GM12878 (cell line): ENCODE data around the gene LRRC10B. TPM values are rescaled to one million over a fixed set of nuclear protein-coding genes. Genes with fewer than 3 reads are reported as not detected.

Experiments
- ATAC-seq: fragments of 200-7000 bp; cut with Tn5 transposase; 3 replicates; pipeline ENCODE4 v1.9.1; 2020; ENCODE audit warnings: mild to moderate bottlenecking, moderate library complexity
- BruUV-seq: library from RNA; stranded (reverse); fragments of 400-500 nt; replicated peaks from 2 replicates; lab custom pipeline; 2021; lab: Mats Ljungman, UMichigan
- CTCF ChIA-PET: fragments of 300-600 bp; sonication (Branson Sonifier 250); formaldehyde crosslinking; extraction: SDS; loops from one replicate; lab custom pipeline; 2021; ENCODE audit warnings: inconsistent platforms; lab: Yijun Ruan, JAX
- POLR2A ChIA-PET: fragments of 350-600 bp; formaldehyde crosslinking; extraction: SDS; loops from one replicate; lab custom pipeline; 2021; ENCODE audit warnings: inconsistent platforms; lab: Charles Lee
- RAD21 ChIA-PET: fragments of 300-600 bp; sonication (Branson Sonifier 250); formaldehyde crosslinking; loops from one replicate; lab custom pipeline; 2023; ENCODE audit warnings: antibody characterized with exemption; ENCODE audit not compliant: unreplicated experiment; lab: Charles Lee
- SMC1A ChIA-PET: fragments of 300-600 bp; sonication (Branson Sonifier 250); formaldehyde crosslinking; loops from one replicate; lab custom pipeline; 2023; ENCODE audit not compliant: unreplicated experiment, uncharacterized antibody; lab: Charles Lee
- DNase-seq: peaks from one replicate; pipeline ENCODE4 v3.0.0-alpha.2; 2011; ENCODE audit warnings: low read depth, low spot score
- FAIRE-seq: peaks from 3 replicates; lab custom pipeline; 2011; peaks lifted over from hg19 to GRCh38; lab: Jason Lieb, UNC
- H2AFZ ChIP-seq: 2 replicates; pipeline ENCODE4 v1.6.0; 2011; ENCODE audit warnings: low read depth, low read length, control low read depth; ENCODE audit not compliant: control insufficient read depth
- H3K27ac ChIP-seq: 2 replicates; pipeline ENCODE4 v1.5.1; 2011; ENCODE audit warnings: control low read depth; ENCODE audit not compliant: control insufficient read depth, insufficient read depth
- H3K27me3 ChIP-seq, 2 experiments: replicated peaks in 1 of 2; 2 replicates each; pipeline versions ENCODE4 v1.6.0 to v1.6.1; 2011; ENCODE audit warnings: low read length in 1 of 2; ENCODE audit not compliant: control insufficient read depth in 2 of 2, insufficient read depth in 2 of 2
- H3K36me3 ChIP-seq, 2 experiments: 2 replicates each; pipeline ENCODE4 v1.5.1; 2011; ENCODE audit warnings: low read length in 1 of 2; ENCODE audit not compliant: control insufficient read depth in 2 of 2, insufficient read depth in 2 of 2
- H3K4me1 ChIP-seq: 2 replicates; pipeline ENCODE4 v1.6.1; 2011; ENCODE audit warnings: mild to moderate bottlenecking, low read length, moderate library complexity, mixed read lengths; ENCODE audit not compliant: control insufficient read depth, insufficient read depth
- H3K4me2 ChIP-seq: 2 replicates; pipeline ENCODE4 v1.6.0; 2011; ENCODE audit warnings: control low read depth; ENCODE audit not compliant: control insufficient read depth, insufficient read depth
- H3K4me3 ChIP-seq: fragments of 200-600 bp; sonication (generic); 2 replicates; pipeline ENCODE4 v1.5.1; 2016
- H3K79me2 ChIP-seq: 2 replicates; pipeline ENCODE4 v1.6.0; 2011; ENCODE audit warnings: low read length; ENCODE audit not compliant: control insufficient read depth, insufficient read depth
- H3K9ac ChIP-seq: 2 replicates; pipeline ENCODE4 v1.8.0; 2011; ENCODE audit warnings: low read length, control low read depth, mixed read lengths; ENCODE audit not compliant: control insufficient read depth, insufficient read depth
- H3K9me3 ChIP-seq: replicated peaks from 3 replicates; pipeline ENCODE4 v1.5.1; 2011; ENCODE audit warnings: mild to moderate bottlenecking, low read length; ENCODE audit not compliant: control insufficient read depth, insufficient read depth
- H4K20me1 ChIP-seq: 2 replicates; pipeline ENCODE4 v1.6.0; 2011; ENCODE audit not compliant: control insufficient read depth, insufficient read depth
- CBX3 ChIP-seq: fragments of 200-600 bp; sonication (generic); IDR thresholded peaks from 2 replicates; pipeline ENCODE4 v1.6.1; 2016; ENCODE audit warnings: low read depth, borderline replicate concordance
- HDAC2 ChIP-seq: fragments of 200-600 bp; sonication (generic); IDR thresholded peaks from 2 replicates; pipeline ENCODE4 v1.6.1; 2017
- IKZF1 ChIP-seq: fragments of 450-650 bp; conservative IDR thresholded peaks from 2 replicates; pipeline ENCODE4 v1.6.1; 2017; ENCODE audit warnings: antibody characterized with exemption, mild to moderate bottlenecking
- KLF5 ChIP-seq: fragments of 450-650 bp; IDR thresholded peaks from 2 replicates; pipeline ENCODE4 v1.6.1; 2014; ENCODE audit warnings: mild to moderate bottlenecking; ENCODE audit not compliant: partially characterized antibody
- NFYA ChIP-seq: IDR thresholded peaks from 2 replicates; pipeline ENCODE4 v1.6.1; 2011; ENCODE audit warnings: low read depth, mild to moderate bottlenecking, low read length, improper control_type of control experiment, borderline replicate concordance
- PBX3 ChIP-seq: IDR thresholded peaks from 2 replicates; pipeline ENCODE4 v1.6.1; 2011; ENCODE audit warnings: mild to moderate bottlenecking, low read depth, low read length, moderate library complexity; ENCODE audit not compliant: insufficient replicate concordance
- POLR2AphosphoS2 ChIP-seq: IDR thresholded peaks from 2 replicates; pipeline ENCODE4 v1.6.1; 2011; ENCODE audit warnings: low read depth, mild to moderate bottlenecking, low read length, improper control_type of control experiment, moderate library complexity
- PRDM15 ChIP-seq: fragments of 450-650 bp; formaldehyde crosslinking; IDR thresholded peaks from 2 replicates; pipeline ENCODE4 v1.4.0; 2020; ENCODE audit warnings: mild to moderate bottlenecking, moderate library complexity
- SRF ChIP-seq, 2 experiments: IDR thresholded peaks; 2 replicates each; pipeline ENCODE4 v1.6.1; 2011; ENCODE audit warnings: low read depth in 2 of 2, low read length in 2 of 2, mild to moderate bottlenecking in 1 of 2, moderate library complexity in 1 of 2
- YBX1 ChIP-seq: fragments of 450-650 bp; IDR thresholded peaks from 2 replicates; pipeline ENCODE4 v1.6.1; 2016; ENCODE audit warnings: antibody characterized with exemption
- WGBS: methylation state at CpG from one replicate; pipeline ENCODE4 v1.1.6; 2016; ENCODE audit warnings: low lambda C conversion rate; ENCODE audit not compliant: insufficient replicate concordance, insufficient coverage; ENCODE audit errors: missing lambda C conversion rate; 5-methylcytosine and 5-hydroxymethylcytosine counted together
- in situ Hi-C: fragments of 300-500 bp; cut with MboI; formaldehyde crosslinking; loops from 9 replicates; pipeline ENCODE4 v1.14.3; 2018; ENCODE audit warnings: mixed read lengths
- intact Hi-C: fragments of 100-400 bp; cut with micrococcal nuclease; formaldehyde crosslinking; loops from one replicate; pipeline ENCODE4 v1.14.2; 2022; ENCODE audit not compliant: unreplicated experiment
- polyA plus RNA-seq, 11 experiments: library from polyadenylated mRNA; depleted of rRNA in 4 of 11; unstranded in 6 of 11; stranded (reverse) in 5 of 11; fragments of >200 nt; fragmentation: Nextera tagmentation in 4 of 11; fragmentation: Illumina TruSeq in 1 of 11; extraction: Ambion mirVana in 4 of 11; extraction: Trizol in 1 of 11; gene quantifications; 1 replicate in 1 of 11; 2 replicates in 10 of 11; pipeline versions ENCODE4 v1.2.1 to v1.2.3, GENCODE V29; 2011 to 2016; ENCODE audit warnings: inconsistent platforms in 2 of 11, missing spikeins in 2 of 11, low read depth in 1 of 11
- total RNA-seq, 4 experiments: library from RNA; depleted of rRNA in 3 of 4; stranded (reverse); fragments of >200 nt in 3 of 4; fragmentation: Illumina TruSeq in 1 of 4; extraction: Trizol in 1 of 4; gene quantifications; 2 replicates each; pipeline versions ENCODE4 v1.2.1 to v1.2.3, GENCODE V29; 2013 to 2021
- TF ChIP-seq, protein P1 (sequence below): IDR thresholded peaks from 2 replicates; pipeline ENCODE4 v1.6.1; 2011; ENCODE audit warnings: low read depth, mild to moderate bottlenecking, low read length, moderate library complexity, borderline replicate concordance; ENCODE audit errors: extremely low read depth

LRRC10B gene
- total and polyA plus RNA-seq, 10 of the 15 experiments (the other 5 are each of a cell fraction or from before 2014, with no cell fraction given) = not detected

GRCh38 chr11:61499816-61500491, 8.6 kb upstream of the LRRC10B start:
- H2AFZ ChIP-seq = no peak overlapping the region
- WGBS = 54% methylated on average over 12 of the region's 12 CpGs
- H3K4me3 ChIP-seq = no peak overlapping the region
- ChIA-PET SMC1A (no interaction called here), CTCF (no interaction called here), RAD21 (no interaction called here), POLR2A (no interaction called here)
- H3K27me3 ChIP-seq = peaks cover 0 to under 1% of the 10 kb centered on the region in 2 experiments; a peak in 3 of 4 replicates
- FAIRE-seq = no peak
- no peak overlapping the region for H3K27ac ChIP-seq
- intact Hi-C loops = no loop called here
- H3K4me1 ChIP-seq = no peaks in the 10 kb centered on the region
- no peak overlapping the region for H3K9ac ChIP-seq
- no peaks in the 10 kb centered on the region for H3K79me2 ChIP-seq
- H3K9me3 ChIP-seq = no peaks in the 10 kb centered on the region
- DNase-seq = no peak
- no TSS peak for BruUV-seq
- no peak for ATAC-seq
- TF ChIP-seq HDAC2 (no peak), SRF (IDR thresholded peaks at IDR 0.05; ENCODE audit: low read depth in 2 of 2, low read length in 2 of 2) (no peak), NFYA (no peak), YBX1 (no peak), KLF5 (no peak), CBX3 (no peak), PRDM15 (CRISPR knock-in tag) (no peak), IKZF1 (no peak), POLR2AphosphoS2 (no peak), PBX3 (no peak)
- TF ChIP-seq, protein P1, sequence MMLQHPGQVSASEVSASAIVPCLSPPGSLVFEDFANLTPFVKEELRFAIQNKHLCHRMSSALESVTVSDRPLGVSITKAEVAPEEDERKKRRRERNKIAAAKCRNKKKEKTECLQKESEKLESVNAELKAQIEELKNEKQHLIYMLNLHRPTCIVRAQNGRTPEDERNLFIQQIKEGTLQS = no peak
- in situ Hi-C loops = no loop called here
- no peak overlapping the region for H3K4me2 ChIP-seq
- H3K36me3 ChIP-seq = no peaks in the 10 kb centered on the region
- H4K20me1 ChIP-seq = no peaks in the 10 kb centered on the region
